ENCODE data around the gene LRRC7.
A peak's percentile ranks its signal among the peaks of the same experiment; 100 is the strongest.

The LRRC7 gene

DNA sequence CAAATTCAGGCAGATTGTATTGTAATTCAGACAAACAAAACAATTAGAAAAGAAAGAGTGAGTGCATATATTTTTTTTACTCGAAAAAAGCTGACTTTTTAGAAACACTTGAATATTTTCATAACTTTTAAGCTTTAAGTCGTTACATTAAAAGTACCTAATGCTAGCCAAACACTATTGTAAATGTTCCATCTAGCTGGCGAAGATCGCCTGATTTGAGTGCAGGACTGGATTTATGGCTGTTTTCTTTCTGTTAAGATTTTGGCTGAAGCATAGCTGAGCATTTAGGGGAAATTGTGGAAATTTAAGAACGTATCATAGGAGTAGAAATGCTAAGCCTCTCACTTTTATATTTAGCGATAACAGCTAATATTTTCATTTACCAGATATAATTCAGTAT lies 24.6 kb downstream of the LRRC7 start:
- DNase-seq: no peak

DNA sequence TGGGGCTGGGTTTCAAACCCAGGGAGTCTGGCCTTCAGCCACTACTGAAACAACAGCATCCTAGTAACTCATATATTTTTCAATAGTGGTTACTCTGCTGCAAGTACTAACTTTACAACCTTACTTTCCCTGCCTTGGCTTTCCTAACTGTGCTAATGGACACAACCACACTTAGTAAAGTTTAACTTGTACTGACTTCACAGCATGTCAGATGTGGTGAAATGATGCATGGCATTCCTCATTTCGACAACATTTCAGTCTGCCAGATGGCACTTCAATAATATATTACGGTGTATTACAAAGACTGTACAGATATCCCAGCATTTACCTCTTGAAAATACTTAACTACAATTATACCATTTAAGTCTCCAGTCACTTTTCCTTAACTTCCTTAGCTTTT lies 27.8 kb downstream of the LRRC7 start:
- DNase-seq: no peak

DNA sequence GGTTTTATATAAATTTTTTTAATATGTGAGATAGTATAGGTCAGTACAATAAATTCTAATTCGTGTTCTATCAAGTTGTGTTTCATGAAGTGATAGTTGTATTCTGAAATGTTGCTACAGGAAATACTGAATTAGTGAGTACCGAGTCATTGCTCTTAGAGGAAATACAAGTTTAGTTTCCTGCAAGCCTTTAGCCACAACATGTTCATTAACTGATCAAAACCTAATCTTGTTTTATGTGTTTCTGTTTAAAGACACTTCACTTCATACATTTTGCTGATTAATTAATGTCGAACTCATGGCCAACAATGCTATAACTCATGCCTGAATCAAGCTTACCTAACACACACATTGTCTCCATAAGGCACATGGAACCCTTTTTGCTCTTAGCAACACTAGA lies 43.6 kb downstream of the LRRC7 start:
- no peak for DNase-seq

DNA sequence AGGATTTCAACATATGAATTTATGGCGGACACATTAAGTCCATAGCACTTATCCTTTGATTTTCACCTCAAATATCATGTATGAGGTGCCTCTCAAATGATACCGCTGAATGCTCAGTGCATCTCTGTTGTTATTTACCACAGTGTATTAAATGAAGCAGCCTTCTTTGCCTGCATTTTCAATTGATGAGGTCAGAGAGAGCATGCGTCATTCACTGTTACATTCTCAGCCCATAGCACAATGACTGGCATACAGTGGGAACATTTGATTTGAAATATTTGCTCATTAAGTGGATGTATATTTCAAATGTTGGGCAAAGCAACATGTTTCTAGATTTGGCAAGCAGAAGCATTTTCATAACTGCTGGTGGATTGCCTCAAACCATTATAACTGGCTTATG lies 45.7 kb downstream of the LRRC7 start:
- DNase-seq: no peak

DNA sequence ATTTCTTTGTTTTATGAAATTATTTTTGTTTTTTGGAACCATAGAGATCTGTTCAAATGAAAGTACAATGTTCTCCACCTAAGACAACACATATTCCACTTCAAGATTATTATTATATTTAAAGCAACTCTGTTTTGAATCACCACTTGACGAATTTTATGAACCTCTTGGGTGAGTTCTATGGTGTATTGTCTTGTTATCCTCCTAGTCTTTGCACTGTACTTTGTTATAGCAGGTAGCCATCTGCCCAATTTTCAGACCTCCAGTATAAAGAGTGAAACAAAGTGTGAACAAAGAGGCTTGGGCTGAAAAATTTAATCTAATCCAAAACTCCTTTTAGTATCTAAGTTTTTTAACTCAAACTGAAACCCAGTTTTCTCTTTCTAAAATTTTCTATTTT lies 71.0 kb downstream of the LRRC7 start:
- no peak for DNase-seq

DNA sequence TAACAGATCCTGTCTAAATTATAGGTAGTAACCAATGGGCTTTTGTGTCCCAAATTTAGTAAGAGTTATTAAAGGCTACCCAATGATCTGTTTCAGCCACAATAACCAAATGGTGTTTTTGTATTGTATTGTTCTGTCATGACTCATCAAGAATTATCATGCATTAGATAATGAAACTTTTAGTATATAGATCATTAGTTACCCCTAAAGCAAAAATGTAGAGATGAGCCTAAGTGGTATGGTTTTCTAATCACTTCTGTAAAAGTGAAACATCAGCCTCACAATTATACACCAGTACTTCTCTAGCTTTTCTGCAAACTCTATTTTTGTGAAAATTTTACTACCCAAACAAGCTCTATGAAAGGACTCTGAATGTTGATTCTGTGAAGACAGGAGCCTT lies 71.4 kb downstream of the LRRC7 start:
- no peak for DNase-seq

DNA sequence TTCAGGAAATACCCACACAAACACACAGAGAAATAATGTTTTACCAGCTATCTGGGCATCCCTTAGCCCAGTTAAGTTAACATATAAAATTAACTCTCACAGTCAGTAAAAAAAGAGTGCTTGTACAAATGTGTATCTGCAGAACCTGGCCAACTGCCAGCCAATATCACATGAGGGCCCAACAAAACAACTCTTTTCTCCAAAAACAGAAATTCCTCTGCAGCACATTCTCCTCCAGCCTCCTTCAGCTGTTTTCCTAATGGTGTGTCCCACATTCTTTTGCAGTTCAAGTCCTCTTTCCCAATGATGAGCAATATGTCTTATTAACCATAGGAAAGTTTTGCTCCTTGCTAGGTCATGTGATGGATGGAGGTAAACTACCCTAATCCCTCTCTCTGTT lies 75.5 kb downstream of the LRRC7 start:
- DNase-seq: no peak

DNA sequence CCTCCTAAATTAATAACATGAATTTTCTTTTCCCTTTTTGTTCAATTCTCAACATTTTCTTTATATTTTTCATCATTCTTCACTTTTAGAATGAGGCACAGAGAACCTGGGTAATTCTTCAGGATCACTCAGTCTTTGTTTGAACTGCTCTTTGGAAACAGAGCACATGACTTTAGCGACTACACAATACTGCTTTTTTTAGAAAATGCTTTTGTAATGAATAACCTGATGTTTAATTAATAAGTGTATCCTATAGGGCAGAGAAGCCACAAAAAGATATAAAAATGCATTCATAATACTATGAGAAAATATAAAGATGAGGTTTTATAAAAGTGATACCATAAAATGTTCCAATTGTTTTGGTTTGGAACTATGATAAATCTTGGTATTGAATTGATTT lies 77.8 kb downstream of the LRRC7 start:
- DNase-seq: no peak

DNA sequence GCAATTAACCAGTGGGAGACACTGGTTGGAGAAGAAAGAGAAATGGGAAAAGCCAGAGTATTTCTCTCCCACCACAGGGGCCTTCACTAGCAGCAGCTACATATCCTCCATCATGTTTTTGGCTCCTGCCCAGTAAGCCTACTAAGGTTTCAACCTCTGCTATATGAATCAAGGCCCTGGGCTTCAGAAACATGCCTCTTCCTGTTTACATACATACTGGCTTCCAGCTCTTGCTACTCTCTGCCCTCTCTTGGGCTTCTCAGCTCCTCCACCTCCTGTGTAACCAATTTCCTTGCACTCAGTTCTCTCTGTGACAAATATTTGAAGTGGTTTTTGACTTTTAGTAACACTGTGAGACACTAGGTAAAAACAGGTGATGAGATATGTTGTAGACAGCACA lies 80.8 kb downstream of the LRRC7 start:
- no peak for DNase-seq

DNA sequence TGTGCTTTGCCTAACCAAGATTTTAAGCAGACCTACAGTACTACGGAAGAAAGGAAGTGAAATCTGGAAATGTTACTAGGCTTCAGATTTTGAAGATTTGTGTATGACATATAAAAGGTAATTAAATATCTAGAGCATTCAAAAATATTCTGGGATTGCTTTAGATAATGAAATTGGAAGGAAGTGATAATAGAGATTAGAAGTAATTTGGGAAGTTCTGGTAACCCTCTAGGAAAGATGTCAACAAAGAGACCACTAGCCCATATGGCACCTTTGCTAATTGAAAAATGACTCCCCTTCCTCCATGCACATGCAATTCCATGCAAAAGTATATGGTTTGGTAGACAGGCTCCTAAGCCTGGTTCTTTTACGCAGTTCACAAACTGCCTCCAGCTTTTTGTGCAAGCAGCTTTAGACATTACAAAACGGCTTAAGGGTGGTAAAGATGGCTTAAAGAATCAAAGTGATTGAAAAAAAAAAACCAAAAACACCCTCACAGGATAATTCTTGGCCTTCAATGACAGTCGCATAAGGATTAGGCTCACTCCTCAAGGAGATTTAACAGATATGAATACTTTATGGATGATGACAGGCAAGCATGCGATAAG lies 81.8 kb downstream of the LRRC7 start:
- no peak for DNase-seq

DNA sequence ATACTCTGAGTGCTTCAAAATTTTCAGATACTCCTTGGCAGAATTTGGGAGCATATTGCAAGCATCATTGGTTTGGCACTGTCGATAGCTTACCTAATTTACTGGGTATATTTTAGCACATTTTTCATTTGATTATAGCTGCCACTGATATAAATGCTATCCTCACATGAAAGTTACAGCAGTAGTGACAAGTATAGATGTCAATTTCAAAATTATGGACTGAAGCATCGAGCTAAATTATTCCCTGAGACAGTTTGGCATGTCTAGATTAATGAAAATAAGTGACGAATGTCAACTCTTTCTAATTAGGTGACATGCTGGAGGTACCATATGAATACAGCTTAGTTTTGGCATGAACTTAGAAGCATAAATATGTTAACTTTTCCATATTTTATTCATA lies 83.1 kb downstream of the LRRC7 start:
- DNase-seq: no peak

DNA sequence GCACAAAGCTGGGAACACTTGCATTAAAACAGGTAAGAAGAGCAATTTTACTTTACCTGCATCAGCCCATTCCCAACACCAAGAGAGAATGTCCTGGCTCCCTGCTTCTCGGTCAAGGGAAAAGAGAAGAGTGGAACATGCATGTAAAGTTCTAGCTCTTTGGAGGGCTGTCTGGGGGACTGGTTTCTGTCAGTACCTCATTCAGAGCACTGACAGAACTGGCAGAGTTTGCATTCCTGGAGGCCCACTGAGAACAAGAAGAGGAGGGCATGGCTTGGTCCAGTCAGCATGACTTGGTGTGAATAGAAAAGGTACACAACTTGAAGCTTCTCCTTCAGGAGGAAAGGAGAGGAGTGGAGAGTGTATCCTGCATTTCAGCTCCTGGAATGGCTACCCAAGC lies 83.9 kb downstream of the LRRC7 start:
- DNase-seq: no peak

DNA sequence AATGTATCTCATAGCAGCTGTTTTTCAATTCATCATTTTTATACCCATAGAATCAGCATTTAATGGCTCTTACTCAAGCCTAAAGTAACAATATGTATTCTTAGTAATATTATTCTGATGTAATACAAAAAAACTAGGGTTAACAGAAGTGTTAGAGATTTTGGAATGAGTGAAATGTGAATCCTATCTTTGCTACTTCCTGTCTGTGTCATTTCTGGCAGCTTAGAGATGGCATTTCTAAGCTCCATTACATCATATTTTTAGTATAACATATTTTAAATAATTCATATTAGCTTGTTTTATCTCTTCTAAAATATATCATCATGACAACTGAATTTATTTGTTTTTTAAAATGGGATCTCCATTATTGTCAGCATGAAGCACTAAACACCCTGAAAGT lies 90.2 kb downstream of the LRRC7 start:
- no peak for DNase-seq

DNA sequence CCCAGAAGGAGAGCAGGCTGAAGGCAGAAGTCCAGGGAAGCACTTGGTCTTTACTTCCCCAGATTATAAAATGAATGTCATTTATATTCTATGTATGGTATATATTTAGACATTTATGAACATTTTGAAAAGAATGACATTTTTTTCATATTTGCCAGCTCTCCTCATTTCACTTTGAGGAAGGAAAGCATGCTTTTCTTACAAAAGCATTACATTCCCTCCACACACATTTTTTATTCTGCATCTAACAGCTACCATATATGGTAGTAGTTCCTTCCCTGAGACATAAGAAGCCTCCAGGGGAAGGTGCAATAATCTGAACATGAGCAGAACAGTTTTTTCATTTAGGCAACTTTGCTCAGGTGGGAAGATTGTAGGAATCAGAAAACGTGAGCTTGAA lies 94.0 kb downstream of the LRRC7 start:
- no peak for DNase-seq

DNA sequence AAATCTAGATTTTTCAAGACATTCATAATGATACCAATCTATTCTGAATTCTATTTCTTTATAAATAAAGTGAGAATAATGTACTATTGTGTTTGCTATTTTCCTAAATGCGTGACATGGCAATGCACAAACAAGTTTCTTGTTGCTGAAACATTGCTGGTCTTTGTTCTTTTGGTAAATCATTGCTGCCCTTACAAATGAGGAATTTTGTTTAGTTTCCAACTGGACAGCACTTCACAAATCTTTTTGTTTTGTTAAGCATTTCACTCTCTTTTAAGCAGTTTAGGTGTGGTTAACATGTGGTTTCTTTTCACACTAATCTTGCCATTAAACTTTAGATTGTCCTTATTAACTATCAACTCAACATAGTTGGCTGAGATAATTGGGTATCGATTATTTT lies 94.6 kb downstream of the LRRC7 start:
- no peak for DNase-seq

DNA sequence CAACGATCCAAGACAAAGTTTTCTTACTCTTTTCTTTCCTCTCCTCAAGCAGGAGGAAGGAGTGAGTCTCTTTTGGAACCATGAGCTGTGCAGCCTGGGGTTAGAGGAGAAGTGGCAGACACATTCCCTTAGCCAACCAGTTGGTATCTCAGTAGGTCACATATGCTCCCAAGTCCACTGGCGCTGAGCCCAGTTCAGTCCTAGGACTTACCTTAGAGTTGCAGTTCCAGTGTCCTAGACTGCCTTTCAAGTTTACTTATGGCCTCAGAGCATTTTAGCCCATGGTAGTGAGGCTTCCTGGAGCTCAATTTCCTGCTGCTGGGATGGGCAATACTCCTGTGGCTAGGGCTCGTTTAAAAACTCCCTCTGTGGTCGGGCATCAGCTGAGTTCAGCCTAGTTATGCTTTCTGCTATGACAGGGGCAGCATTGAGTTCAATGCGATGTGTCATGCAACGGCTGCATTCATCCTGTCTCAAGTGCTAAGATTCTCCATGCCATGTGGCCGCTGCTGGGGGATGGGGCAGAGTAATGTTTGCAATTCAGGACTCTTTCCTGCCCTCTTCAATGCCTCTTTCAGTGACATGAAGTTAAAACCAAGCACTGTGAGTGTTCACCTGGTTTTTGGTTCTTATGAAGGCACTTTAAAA lies 103.8 kb downstream of the LRRC7 start:
- no peak for DNase-seq

DNA sequence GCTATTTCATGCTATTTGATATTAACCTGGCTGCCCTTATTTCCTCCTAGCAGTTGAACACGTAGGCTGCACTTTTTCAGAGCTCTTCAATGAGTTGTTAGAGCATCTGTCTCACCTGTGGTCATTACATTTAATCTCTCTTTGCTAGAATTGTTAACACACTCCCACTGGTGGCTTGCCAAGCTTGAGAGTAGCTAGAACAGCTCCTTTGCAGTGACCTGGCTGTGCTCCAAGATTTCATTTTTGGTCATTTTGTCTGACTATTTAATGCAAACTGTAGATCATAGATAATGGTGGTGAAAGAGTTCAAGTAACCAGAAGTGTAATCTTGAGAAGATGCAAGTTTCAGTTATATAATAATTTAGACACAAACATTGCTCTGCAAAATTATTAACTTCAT lies 105.6 kb downstream of the LRRC7 start:
- peak; percentile 82 for DNase-seq

DNA sequence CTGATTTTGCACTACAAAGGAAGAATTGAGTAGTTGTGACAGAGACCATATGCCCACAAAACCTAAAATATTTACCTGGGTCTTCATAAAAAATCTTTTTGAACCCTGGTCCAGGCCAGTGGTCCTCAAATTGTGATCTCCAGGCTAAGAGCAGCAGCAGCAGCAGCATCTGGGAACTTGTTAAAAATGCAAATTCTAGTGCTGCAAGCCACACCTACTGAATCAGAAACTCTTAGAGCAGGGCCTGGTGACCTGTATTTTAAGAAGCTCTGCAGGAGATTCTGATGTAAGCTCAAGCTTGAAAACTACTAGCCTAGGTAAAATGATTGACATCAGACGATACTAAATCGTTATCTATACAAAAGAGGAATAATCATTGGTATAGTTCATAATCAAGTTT lies 112.2 kb downstream of the LRRC7 start:
- no peak for DNase-seq

DNA sequence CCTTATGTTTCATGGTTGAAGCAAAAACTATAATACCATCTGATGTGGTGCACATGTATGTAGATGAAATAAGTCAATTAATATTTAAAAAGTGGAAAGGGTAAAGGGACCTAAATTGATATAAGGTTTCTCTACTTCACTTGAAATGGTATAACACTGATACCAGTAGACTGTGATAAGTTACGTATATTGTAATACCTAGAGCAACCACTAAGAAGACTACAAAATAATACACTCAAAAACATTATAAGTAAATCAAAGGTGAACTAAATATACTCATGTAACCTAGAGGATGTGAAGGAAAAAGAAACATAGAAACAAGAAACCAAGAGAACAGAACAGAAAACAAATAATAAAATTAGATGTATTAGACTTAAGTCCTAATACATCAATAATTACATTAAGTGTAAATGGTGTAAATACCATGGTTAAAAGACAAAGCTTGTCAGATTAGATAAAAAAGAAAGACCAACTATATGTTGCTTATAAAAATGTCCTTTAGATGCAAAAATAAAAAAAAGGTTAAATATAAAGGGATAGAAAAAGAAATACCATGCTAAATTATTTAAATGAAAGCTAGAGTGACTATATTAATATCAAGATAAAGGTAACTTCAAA lies 118.8 kb downstream of the LRRC7 start:
- DNase-seq: no peak

DNA sequence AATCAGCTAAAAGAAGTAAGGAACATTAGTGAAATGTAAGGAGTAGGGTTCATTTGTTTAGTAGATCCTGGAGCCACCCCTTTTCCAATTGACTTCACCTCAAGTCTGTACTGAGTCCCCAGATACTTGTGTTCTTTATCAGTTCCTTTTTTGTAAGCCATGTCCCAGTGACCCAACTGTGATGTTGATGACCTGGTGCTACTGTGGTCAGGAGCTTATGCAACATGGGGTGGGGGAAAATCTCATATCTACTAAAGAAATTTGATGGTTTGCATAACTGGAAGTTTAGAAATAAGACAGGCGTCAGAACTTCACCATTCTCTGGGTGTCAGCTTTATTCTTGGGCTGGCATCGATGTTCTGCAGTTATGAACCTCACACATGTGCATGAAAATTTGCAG lies 120.5 kb downstream of the LRRC7 start:
- no peak for DNase-seq

DNA sequence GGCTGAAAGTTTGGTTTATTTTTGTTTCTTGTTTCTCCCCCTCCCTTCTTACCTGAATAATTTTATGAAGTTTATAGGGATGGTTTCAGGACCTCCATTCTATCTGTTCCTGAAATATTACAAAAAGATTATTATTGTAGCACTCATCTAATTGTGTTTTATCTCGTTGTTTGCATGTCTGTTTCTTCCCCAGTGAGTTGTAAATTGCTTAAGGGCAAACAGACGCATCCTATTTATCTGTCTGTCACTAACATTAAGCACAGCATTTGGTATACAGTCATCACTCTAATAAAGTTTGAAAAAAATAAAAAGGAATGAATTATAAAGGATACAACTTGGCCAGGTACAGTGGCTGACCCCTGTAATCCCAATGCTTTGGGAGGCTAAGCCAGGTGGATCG lies 123.5 kb downstream of the LRRC7 start:
- DNase-seq: no peak

DNA sequence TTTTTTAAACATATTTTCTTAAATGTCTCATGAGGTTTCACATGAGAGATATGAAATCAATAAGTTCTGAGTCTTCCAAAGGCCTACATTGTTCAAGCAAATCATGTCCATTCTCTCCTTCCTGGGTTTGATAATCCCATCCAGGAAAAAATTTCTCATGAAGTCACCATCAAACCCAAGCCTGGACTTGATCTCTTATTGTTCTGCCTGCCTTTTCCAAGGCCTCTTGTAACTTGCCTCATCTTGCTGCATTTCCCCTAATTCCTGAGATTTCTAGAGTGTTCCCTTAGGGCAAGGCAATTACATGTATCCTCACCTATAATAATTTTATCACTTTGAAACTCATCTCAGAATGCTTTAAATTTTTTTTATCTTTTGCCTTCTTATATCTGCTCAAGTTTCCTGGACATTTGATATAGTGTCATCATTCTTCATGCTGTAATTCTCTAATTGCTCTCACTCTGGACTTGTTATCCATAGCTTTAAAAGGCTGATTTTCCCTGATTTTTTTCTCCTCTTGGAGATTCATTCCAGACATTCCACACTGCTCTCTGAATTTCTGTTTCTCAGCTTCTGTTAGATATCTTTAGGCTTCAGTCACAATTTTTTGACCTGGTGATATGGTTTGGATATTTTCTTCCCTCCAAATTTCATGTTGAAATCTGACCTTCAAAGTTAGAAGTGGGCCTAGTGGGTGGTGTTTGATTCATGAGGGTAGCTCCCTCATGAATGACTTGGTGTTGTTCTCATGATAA lies 126.4 kb downstream of the LRRC7 start:
- no peak for DNase-seq

DNA sequence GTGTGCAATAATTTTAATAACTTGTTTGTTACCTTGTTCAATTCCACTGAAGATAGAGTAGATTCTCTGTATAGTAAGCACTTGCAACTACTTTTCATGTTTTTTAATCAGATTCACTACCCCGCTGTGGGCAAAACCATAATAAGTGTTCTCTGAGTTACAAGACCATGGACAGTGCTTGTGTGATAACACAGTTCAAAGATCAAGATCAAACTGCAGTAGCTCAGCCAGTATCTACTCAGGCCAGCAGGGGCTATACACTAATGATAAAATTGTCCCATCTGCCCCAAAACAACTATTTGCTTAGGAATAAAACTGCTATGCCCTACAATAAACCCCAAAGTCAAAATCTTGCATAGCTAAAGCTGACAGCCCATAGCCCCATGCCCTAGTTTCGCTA lies 129.6 kb downstream of the LRRC7 start:
- no peak for DNase-seq

DNA sequence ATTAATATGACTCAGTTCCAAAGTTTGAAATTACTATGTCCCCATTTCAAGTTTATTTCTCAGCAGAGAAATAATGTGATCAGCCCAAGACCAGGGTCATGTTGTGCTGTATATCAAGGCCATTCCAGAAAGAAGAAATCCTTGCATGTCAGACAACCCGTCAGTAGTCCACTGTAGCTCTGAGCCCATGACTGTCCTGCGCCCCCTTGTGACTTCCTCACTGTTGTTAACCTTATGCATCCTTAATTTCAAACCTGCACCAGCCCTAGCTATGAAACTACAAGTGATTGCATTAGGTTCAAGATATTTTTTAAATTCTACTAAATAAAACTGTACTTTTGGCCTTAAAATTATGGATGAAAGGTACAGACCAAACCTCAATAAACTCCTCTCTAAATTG lies 133.0 kb downstream of the LRRC7 start:
- DNase-seq: peak; percentile 9
